Transverse colon (tissue), 4 donors: ENCODE results near the gene COX8A. TPM values are rescaled to one million over a fixed set of nuclear protein-coding genes. Genes with fewer than 3 reads are reported as not detected.
"Not testable (repeated sequence)": the region's sequence is repeated elsewhere in the genome, so short reads cannot be mapped to it uniquely, and the experiment has no call there.

ENCODE experiments used
- DNase-seq: peaks from one replicate; pipeline ENCODE4 v3.0.0-alpha.2; 2019
- H3K27ac ChIP-seq, 4 donors: fragments of 200-600 bp; sonication (generic); 2 replicates each; pipeline ENCODE4 v1.5.1; 2016 to 2018; ENCODE audit warnings: inconsistent platforms in 4 of 4
- H3K27me3 ChIP-seq: fragments of 200-600 bp; sonication (generic); 2 replicates; pipeline ENCODE4 v1.5.1; 2017; ENCODE audit warnings: inconsistent platforms
- H3K36me3 ChIP-seq, 4 donors: fragments of 200-600 bp; sonication (generic); 2 replicates each; pipeline ENCODE4 v1.5.1; 2017 to 2019; ENCODE audit warnings: inconsistent platforms in 4 of 4
- H3K4me1 ChIP-seq, 4 donors: fragments of 200-600 bp; sonication (generic); 2 replicates each; pipeline ENCODE4 v1.5.1; 2017 to 2020; ENCODE audit warnings: inconsistent platforms in 4 of 4
- H3K4me3 ChIP-seq, 4 donors: fragments of 200-600 bp; sonication (generic); 1 replicate in 1 of 4; 2 replicates in 3 of 4; pipeline versions ENCODE4 v1.5.1 to v1.6.1; 2017 to 2019; ENCODE audit warnings: inconsistent platforms in 4 of 4
- H3K9me3 ChIP-seq, 2 donors: fragments of 200-600 bp; sonication (generic); 2 replicates each; pipeline ENCODE4 v1.5.1; 2017 to 2019; ENCODE audit warnings: inconsistent platforms in 2 of 2
- EP300 ChIP-seq: sonication (generic); formaldehyde crosslinking; IDR thresholded peaks from one replicate; pipeline ENCODE4 v1.6.1; 2017; ENCODE audit warnings: antibody characterized with exemption, low read depth
- POLR2A ChIP-seq: fragments of 450-650 bp; IDR thresholded peaks from one replicate; pipeline ENCODE4 v1.6.1; 2016; ENCODE audit warnings: antibody characterized with exemption, mild to moderate bottlenecking, moderate library complexity
- POLR2AphosphoS5 ChIP-seq, 3 donors: sonication (generic); formaldehyde crosslinking; IDR thresholded peaks; one replicate each; pipeline ENCODE4 v1.6.1; 2016; ENCODE audit warnings: antibody characterized with exemption in 3 of 3
- WGBS, 2 donors: methylation state at CpG; one replicate each; pipeline ENCODE4 v1.1.5; 2018; ENCODE audit warnings: low coverage in 1 of 2; 5-methylcytosine and 5-hydroxymethylcytosine counted together
- in situ Hi-C, 4 donors: fragments of 200-750 bp; cut with MboI; loops; one replicate each; pipeline versions ENCODE4 v1.15.0 to v1.15.1; 2017; ENCODE audit warnings: low sequenced_read_pairs in 3 of 4, low pct_ligation_motif_present in 1 of 4, low pct_unique_long_range_greater_than_20kb in 1 of 4
- intact Hi-C: fragments of 100-400 bp; cut with DNase I; formaldehyde crosslinking; loops from one replicate; pipeline ENCODE4 v1.15.1; 2023; ENCODE audit warnings: low total_unique reads
- total RNA-seq, 4 donors: library from RNA; depleted of rRNA; stranded (reverse); fragments of >200 nt; gene quantifications; one replicate each; pipeline ENCODE4 v1.1.0, GENCODE V29; 2016
- TF ChIP-seq, protein P1 (sequence below), 5 experiments: fragments of 200-600 bp in 3 of 5; fragments of 450-650 bp in 2 of 5; sonication (generic) in 3 of 5; IDR thresholded peaks; 1 replicate in 2 of 5; 2 replicates in 3 of 5; pipeline ENCODE4 v1.5.1; 2016 to 2017; ENCODE audit warnings: antibody characterized with exemption in 5 of 5, inconsistent platforms in 3 of 5, mild to moderate bottlenecking in 2 of 5, moderate library complexity in 1 of 5

Gene COX8A
- total RNA-seq, 4 donors from 2014 or later: 471 to 1,475 (median 1,057) TPM

DNA sequence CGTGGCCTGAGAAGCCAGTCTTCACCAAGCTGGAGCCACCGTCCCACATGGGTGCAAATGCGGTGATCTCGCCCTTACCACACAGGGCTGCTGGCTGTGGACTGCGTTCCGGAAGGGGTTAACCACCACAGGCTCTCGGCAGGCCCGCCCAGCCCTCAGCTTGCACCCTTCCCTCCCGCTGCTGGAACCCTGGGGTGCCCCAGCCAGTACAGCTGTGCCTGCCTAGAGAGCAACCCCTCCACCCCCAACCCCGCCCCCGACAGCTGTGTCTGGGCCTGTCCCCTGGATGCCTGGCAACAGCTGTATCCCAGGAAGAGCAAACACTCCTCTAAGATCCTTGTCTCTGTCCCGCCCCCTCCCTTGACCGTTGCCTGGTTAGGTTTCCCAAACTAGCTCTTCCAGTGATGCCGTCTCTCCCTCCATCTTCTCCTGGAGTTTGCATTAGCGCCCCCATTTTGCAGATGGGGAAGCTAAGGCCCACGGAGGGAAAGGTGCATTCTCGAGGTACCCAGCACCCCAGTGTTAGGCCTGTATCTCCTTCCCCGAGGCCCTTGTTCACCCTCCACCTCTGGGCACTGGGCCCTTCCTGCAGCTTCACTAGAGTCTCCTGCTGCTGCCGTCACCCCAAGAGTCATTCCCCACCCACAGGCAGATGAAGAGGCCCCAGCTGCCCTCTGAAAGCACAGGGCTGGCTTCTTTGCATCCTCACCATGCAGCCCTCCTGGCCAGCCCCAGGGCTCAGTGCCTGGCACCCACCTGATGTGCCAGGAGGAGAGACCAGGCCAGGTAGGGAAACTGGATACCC, 12.6 kb upstream of the COX8A start:
- H3K27ac ChIP-seq: no peak overlapping the region
- DNase-seq: peak; percentile 20
- no peaks in the 10 kb centered on the region for H3K27me3 ChIP-seq
- no peak overlapping the region for H3K4me3 ChIP-seq
- no peak for TF ChIP-seq POLR2A
- TF ChIP-seq POLR2AphosphoS5 (IDR thresholded peaks at IDR 0.05): no peak
- TF ChIP-seq, protein P1, sequence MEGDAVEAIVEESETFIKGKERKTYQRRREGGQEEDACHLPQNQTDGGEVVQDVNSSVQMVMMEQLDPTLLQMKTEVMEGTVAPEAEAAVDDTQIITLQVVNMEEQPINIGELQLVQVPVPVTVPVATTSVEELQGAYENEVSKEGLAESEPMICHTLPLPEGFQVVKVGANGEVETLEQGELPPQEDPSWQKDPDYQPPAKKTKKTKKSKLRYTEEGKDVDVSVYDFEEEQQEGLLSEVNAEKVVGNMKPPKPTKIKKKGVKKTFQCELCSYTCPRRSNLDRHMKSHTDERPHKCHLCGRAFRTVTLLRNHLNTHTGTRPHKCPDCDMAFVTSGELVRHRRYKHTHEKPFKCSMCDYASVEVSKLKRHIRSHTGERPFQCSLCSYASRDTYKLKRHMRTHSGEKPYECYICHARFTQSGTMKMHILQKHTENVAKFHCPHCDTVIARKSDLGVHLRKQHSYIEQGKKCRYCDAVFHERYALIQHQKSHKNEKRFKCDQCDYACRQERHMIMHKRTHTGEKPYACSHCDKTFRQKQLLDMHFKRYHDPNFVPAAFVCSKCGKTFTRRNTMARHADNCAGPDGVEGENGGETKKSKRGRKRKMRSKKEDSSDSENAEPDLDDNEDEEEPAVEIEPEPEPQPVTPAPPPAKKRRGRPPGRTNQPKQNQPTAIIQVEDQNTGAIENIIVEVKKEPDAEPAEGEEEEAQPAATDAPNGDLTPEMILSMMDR (IDR thresholded peaks at IDR 0.05): no peak
- TF ChIP-seq EP300: no peak
- no peaks in the 10 kb centered on the region for H3K4me1 ChIP-seq
- no peaks in the 10 kb centered on the region for H3K9me3 ChIP-seq
- intact Hi-C loops (no loop called here), in situ Hi-C loops (no loop called here)
- no peaks in the 10 kb centered on the region for H3K36me3 ChIP-seq
- 44% methylated on average over 19 of the region's 19 CpGs; no CpG with 5 or more reads in 1 of the 2 donors for WGBS, 2 donors

GRCh38 chr11:63963895-63964294, 10.5 kb upstream of the COX8A start:
- H3K27me3 ChIP-seq, DNase-seq, in situ Hi-C loops, intact Hi-C loops, H3K27ac ChIP-seq, H3K4me3 ChIP-seq, H3K36me3 ChIP-seq, H3K9me3 ChIP-seq, H3K4me1 ChIP-seq: not testable (repeated sequence)
- WGBS, 2 donors: 91 to 100% methylated on average over 1 to 4 of the region's 4 CpGs

- Histone ChIP-seq H3K9me3 (no peaks in the 10 kb centered on the region), H3K36me3 (no peaks in the 10 kb centered on the region), H3K27me3 (no peaks in the 10 kb centered on the region), H3K4me3 (no peak overlapping the region), H3K27ac (no peak overlapping the region), H3K4me1 (no peaks in the 10 kb centered on the region)
- DNase-seq: no peak
- 100% methylated on average over 1 of the region's 1 CpG; no CpG with 5 or more reads in 1 of the 2 donors for WGBS, 2 donors
- intact Hi-C loops (no loop called here), in situ Hi-C loops (no loop called here)
- TF ChIP-seq POLR2A (no peak), POLR2AphosphoS5 (IDR thresholded peaks at IDR 0.05) (no peak), EP300 (no peak)
- TF ChIP-seq, protein P1 (IDR thresholded peaks at IDR 0.05): no peak
These were observed 8.0 kb upstream of the COX8A start for GRCh38 chr11:63966444-63966843.

DNA sequence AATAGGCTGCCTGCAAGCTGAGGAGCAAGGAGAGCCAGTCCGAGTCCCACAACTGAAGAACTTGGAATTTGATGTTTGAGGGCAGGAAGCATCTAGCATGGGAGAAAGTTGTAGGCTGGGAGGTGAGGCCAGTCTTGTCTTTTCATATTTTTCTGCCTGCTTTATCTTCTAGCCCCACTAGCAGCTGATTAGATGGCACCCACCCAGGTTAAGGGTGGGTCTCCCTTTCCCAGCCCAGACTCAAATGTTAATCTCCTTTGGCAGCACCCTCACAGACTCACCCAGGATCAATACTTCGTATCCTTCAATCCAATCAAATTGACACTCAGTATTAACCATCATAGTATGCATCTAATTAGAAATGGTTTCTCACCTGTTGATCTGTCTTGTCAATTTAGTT, 5.0 kb upstream of the COX8A start:
- Histone ChIP-seq H3K27me3 (no peaks in the 10 kb centered on the region), H3K9me3 (no peaks in the 10 kb centered on the region), H3K36me3 (no peaks in the 10 kb centered on the region), H3K4me1 (peaks cover 0 to 4% (median 2%) of the 10 kb centered on the region in 4 donors), H3K4me3 (no peak overlapping the region), H3K27ac (no peak overlapping the region)
- no peak for DNase-seq
- 40 to 84% methylated on average over 1 to 2 of the region's 2 CpGs for WGBS, 2 donors
- in situ Hi-C loops: no loop called here
- TF ChIP-seq POLR2AphosphoS5 (IDR thresholded peaks at IDR 0.05): no peak
- no peak for TF ChIP-seq POLR2A
- TF ChIP-seq, protein P1 (IDR thresholded peaks at IDR 0.05): no peak
- TF ChIP-seq EP300: no peak
- intact Hi-C loops: no loop called here
